Measurements from ENCODE around the gene PADI4. TPM values are rescaled to one million over a fixed set of nuclear protein-coding genes. Genes with fewer than 3 reads are reported as not detected.

PADI4 gene
- total and polyA plus RNA-seq, 2 of the 8 experiments (the other 6 are each of a cell fraction or from before 2014, with no cell fraction given): 0.29 TPM; not detected in 1

DNA sequence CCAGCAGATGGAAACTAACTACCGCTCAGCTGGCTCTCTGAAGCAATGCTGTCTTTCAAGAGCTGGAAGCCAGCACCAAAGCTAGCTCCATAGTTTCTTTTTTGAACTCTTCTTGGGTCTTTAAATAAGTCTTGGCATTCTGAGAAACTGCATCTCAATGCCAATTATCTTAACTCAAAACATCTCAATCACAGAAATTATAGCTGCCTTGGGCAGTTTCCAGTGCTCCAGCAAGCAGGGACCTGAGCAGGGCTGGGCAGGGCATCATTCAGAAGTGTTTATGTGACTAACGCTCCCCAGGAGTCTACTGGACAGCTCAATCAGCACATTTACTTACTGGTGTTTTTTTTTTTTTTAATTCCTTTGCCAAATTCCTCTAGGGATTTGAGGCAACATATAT is 18.3 kb upstream of the PADI4 start (continued):
- TF ChIP-seq HDAC6 (IDR thresholded peaks at IDR 0.05; ENCODE audit: low read depth, low read length) (no peak), ASH2L (IDR thresholded peaks at IDR 0.05; ENCODE audit: low read length) (no peak)

All from H1 (cell line).